Retina (tissue), 1 donor: ENCODE measurements around the gene RERE.

Experiments used
- DNase-seq: peaks from one replicate; pipeline ENCODE4 v3.0.0-alpha.2; 2016

Gene RERE

GRCh38 chr1:8312235-8313218 lies 504.9 kb downstream of the RERE start:
- no peak for DNase-seq

DNA sequence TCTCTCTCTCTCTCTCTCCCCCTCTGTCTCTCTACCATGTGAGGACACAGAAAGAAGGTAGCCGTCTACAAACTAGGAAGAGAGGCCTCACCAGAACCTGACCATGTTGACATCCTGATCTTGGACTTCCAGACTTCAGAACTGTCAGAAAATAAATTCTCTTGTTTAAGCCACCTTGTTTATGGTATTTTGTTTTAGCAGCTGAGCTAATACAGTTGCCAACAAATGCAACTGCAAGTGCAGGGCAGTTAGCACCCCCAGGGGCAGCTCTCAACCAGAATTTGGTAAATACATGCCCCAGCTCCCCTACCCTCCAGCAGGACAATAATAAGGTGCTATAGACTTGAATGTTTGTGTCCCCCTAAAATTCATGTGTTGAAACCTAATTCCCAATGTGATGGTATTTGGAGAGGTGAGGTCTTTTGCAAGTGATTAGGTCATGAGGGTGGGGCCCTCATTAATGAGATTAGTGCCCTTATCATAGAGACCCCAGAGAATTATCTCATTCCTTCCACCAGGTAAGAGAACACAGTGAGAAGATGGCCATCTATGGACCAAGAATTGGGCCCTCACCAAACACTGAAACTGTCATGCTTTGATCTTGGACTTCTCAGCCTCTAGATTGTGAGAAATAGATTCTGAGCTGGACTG lies 506.2 kb downstream of the RERE start:
- no peak for DNase-seq

DNA sequence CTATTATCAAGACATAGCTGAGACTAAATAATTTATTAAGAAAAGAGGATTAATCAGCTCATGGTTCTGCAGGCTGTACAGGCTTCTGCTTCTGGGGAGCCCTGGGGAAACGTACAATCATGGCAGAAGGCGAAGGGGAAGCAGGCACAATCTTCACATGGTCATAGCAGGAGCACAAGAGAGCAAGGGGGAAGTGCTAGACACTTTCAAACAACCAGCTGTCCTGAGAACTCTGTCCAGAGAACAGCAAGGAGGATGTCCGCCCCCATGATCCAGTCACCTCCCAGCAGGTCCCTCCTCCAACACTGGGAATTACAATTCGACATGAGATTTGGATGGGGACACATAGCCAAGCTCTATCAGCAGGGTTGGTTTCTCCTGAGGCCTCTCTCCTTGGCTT lies 509.8 kb downstream of the RERE start:
- no peak for DNase-seq

DNA sequence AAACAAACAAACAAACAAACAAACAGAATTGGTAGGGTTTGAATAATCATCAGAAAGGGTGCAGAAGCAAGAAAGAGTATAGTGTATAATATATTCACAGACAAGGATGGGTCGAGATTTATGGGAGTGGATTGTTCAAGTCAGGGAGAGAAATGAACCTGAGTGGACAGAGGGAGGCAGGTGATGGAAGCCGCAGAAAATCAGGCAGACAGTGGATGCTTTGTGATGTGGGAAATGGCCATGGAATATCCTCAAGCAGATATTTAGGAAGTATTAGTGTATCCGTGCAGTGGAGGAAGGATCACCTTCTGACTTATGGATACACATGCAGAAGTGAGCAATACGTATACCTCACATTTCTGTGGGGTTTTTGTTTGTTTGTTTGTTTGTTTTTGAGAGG lies 513.6 kb downstream of the RERE start:
- no peak for DNase-seq

DNA sequence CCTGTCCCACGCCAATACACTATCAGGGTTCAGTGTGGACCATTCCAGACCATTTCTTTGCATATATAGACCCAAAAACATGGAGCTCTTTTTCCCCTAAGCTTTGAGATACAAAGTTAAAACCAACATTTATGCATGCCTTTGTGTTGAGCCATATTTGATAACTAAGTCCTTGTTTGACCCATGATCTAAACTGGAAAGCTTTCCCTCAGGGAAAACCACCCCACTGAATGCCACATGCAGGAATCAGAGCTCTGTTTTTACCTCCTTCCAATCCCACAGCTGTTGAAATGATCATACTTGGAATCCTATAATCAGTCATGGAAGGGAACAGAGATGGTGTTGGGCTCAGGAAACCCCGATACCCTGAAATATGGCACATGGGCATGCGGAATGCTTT lies 514.3 kb downstream of the RERE start:
- DNase-seq = no peak
